ENCODE measurements around the gene TRMT11. TPM values are rescaled to one million over a fixed set of nuclear protein-coding genes. Genes with fewer than 3 reads are reported as not detected.

TRMT11 gene
- total RNA-seq, 1 experiment from 2014 or later: 27.7 TPM

- H3K36me3 Mint-ChIP-seq (ENCODE audit: insufficient read depth, unreplicated experiment): no peaks in the 10 kb centered on the region
- no peak overlapping the region for H3K27ac Mint-ChIP-seq (ENCODE audit: unreplicated experiment)
- CTCF ChIA-PET: no interaction called here
- intact Hi-C loops (cut with micrococcal nuclease; ENCODE audit: unreplicated experiment): no loop called here
- H3K4me1 Mint-ChIP-seq (ENCODE audit: low read depth, unreplicated experiment): no peaks in the 10 kb centered on the region
- no peak overlapping the region for H3K4me3 Mint-ChIP-seq (ENCODE audit: low read depth, unreplicated experiment)
- no TSS peak for BruUV-seq (replicated peaks)
- H3K27me3 Mint-ChIP-seq (ENCODE audit: unreplicated experiment): no peaks in the 10 kb centered on the region
- TF ChIP-seq, protein P1, sequence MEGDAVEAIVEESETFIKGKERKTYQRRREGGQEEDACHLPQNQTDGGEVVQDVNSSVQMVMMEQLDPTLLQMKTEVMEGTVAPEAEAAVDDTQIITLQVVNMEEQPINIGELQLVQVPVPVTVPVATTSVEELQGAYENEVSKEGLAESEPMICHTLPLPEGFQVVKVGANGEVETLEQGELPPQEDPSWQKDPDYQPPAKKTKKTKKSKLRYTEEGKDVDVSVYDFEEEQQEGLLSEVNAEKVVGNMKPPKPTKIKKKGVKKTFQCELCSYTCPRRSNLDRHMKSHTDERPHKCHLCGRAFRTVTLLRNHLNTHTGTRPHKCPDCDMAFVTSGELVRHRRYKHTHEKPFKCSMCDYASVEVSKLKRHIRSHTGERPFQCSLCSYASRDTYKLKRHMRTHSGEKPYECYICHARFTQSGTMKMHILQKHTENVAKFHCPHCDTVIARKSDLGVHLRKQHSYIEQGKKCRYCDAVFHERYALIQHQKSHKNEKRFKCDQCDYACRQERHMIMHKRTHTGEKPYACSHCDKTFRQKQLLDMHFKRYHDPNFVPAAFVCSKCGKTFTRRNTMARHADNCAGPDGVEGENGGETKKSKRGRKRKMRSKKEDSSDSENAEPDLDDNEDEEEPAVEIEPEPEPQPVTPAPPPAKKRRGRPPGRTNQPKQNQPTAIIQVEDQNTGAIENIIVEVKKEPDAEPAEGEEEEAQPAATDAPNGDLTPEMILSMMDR (IDR thresholded peaks at IDR 0.05; ENCODE audit: unreplicated experiment): no peak
- DNase-seq: no peak
- H3K9me3 Mint-ChIP-seq (ENCODE audit: low read depth, unreplicated experiment): no peaks in the 10 kb centered on the region
These were observed 2.0 kb upstream of the TRMT11 start for GRCh38 chr6:125984311-125984710.

DNA sequence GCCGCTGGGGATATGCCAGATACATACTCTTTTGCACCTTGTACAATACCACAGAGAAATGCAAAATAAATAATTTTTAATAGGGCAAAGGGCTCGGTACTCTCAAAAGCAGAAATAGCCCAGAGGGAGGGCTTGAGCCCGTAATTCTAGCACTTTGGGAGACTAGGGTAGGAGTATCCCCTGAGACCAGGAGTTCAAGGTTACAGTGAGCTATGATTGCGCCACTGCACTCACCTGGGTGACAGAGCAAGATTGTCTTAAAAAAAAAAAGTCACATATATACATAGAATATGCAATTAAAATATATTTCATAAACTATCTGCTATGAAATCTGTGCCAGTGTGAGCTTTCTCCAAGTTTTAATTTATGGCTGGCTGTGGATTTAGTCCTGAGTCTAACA, 818 bp upstream of the TRMT11 start:
- H3K27ac Mint-ChIP-seq (ENCODE audit: unreplicated experiment): no peak overlapping the region

GRCh38 chr6:125985979-125986300, 400 bp upstream of the TRMT11 start:
- DNase-seq: no peak
- Mint-ChIP-seq H3K4me3 (ENCODE audit: low read depth, unreplicated experiment) (no peak overlapping the region), H3K27ac (ENCODE audit: unreplicated experiment) (no peak overlapping the region), H3K27me3 (ENCODE audit: unreplicated experiment) (no peaks in the 10 kb centered on the region), H3K9me3 (ENCODE audit: low read depth, unreplicated experiment) (no peaks in the 10 kb centered on the region), H3K4me1 (ENCODE audit: low read depth, unreplicated experiment) (no peaks in the 10 kb centered on the region), H3K36me3 (ENCODE audit: insufficient read depth, unreplicated experiment) (no peaks in the 10 kb centered on the region)
- BruUV-seq (replicated peaks): TSS peak; percentile 92
- CTCF ChIA-PET: interaction anchor here (1.5 to 1.6 kb wide), 3 partner anchors 12 to 195 kb away, joined by 3 to 7 read pairs (median 4); partner anchors contain the start of gene NCOA7
- intact Hi-C loops (cut with micrococcal nuclease; ENCODE audit: unreplicated experiment): no loop called here
- TF ChIP-seq, protein P1 (IDR thresholded peaks at IDR 0.05; ENCODE audit: unreplicated experiment): no peak

More for the DNA sequence above, 818 bp upstream of the TRMT11 start:
- DNase-seq: no peak
- H3K27me3 Mint-ChIP-seq (ENCODE audit: unreplicated experiment): no peaks in the 10 kb centered on the region
- no peaks in the 10 kb centered on the region for H3K36me3 Mint-ChIP-seq (ENCODE audit: insufficient read depth, unreplicated experiment)
- CTCF ChIA-PET: interaction anchor here (1.5 to 1.6 kb wide), 2 partner anchors 11 to 195 kb away, joined by 3 to 7 read pairs; partner anchors contain the start of gene NCOA7
- H3K4me3 Mint-ChIP-seq (ENCODE audit: low read depth, unreplicated experiment): no peak overlapping the region
- H3K9me3 Mint-ChIP-seq (ENCODE audit: low read depth, unreplicated experiment): no peaks in the 10 kb centered on the region
- TF ChIP-seq, protein P1 (IDR thresholded peaks at IDR 0.05; ENCODE audit: unreplicated experiment): no peak
- no peaks in the 10 kb centered on the region for H3K4me1 Mint-ChIP-seq (ENCODE audit: low read depth, unreplicated experiment)
- BruUV-seq (replicated peaks): no TSS peak
- intact Hi-C loops (cut with micrococcal nuclease; ENCODE audit: unreplicated experiment): no loop called here

DNA sequence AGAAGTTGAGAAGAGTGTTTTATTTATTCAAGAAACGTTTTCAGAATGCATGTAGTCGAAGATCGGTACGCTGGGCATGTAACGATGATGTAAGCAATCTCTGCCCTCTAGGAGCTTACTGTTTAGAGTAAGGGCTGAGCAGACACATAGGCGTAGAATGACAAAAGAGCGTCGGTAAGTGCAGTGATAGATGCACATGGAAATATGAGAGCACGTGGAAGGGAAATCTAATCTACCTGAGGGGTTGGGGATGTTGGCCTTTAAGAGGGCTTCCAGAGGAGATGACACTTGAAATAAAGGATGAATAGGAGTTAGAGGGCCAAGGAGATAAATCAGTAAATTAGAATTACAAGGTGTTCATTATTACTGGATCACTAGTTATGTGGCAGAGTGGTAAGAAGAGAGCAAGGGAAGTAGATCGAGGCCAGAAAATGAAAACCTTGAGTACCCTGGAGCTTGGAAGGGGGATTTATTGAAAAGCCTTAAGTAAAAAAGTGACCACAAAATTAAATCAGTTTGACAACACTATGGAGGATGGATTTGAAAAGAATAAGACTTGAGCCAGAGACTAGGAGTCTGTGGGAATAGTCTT, 782 bp downstream of the TRMT11 start:
- Mint-ChIP-seq H3K36me3 (ENCODE audit: insufficient read depth, unreplicated experiment) (no peaks in the 10 kb centered on the region), H3K4me3 (ENCODE audit: low read depth, unreplicated experiment) (no peak overlapping the region), H3K27ac (ENCODE audit: unreplicated experiment) (no peak overlapping the region), H3K9me3 (ENCODE audit: low read depth, unreplicated experiment) (no peaks in the 10 kb centered on the region), H3K27me3 (ENCODE audit: unreplicated experiment) (no peaks in the 10 kb centered on the region), H3K4me1 (ENCODE audit: low read depth, unreplicated experiment) (no peaks in the 10 kb centered on the region)
- intact Hi-C loops (cut with micrococcal nuclease; ENCODE audit: unreplicated experiment): no loop called here
- DNase-seq: no peak
- CTCF ChIA-PET: interaction anchor here (1.5 to 1.6 kb wide), 2 partner anchors 13 to 125 kb away, joined by 4 to 7 read pairs; no protein-coding TSS in a partner anchor
- BruUV-seq (replicated peaks): no TSS peak
- TF ChIP-seq, protein P1 (IDR thresholded peaks at IDR 0.05; ENCODE audit: unreplicated experiment): no peak
